ENCODE measurements around the gene ENOX1. TPM values are rescaled to one million over a fixed set of nuclear protein-coding genes. Genes with fewer than 3 reads are reported as not detected.

ENOX1 gene
- total and polyA plus RNA-seq, 9 of the 15 experiments (the other 6 are each of a cell fraction or from before 2014, with no cell fraction given), result not detected

- TF ChIP-seq ZBTB11 (CRISPR knock-in tag; IDR thresholded peaks at IDR 0.05), result no peak
- TF ChIP-seq RNF219 (CRISPR knock-in tag; IDR thresholded peaks at IDR 0.05), result no peak
- TF ChIP-seq KLF6 (CRISPR knock-in tag; IDR thresholded peaks at IDR 0.05; ENCODE audit: borderline replicate concordance), result no peak
- TF ChIP-seq KDM5B (IDR thresholded peaks at IDR 0.05; ENCODE audit: insufficient replicate concordance, low read depth, low read length), result no peak
- no peak for TF ChIP-seq EZH2 (IDR thresholded peaks at IDR 0.05; ENCODE audit: borderline replicate concordance, low read depth, low read length)
- no peak for TF ChIP-seq KLF13 (tag; IDR thresholded peaks at IDR 0.05; ENCODE audit: borderline replicate concordance, low read depth)
- TF ChIP-seq ZNF778 (CRISPR knock-in tag; IDR thresholded peaks at IDR 0.05), result no peak
- TF ChIP-seq MTA2 (IDR thresholded peaks at IDR 0.05; ENCODE audit: low read depth), result no peak
Observed at GRCh38 chr13:43355774-43356173, 431.0 kb downstream of the ENOX1 start (continued).
